GM19239 (cell line): Measurements from ENCODE around the gene PRSS57.

Experiments
- DNase-seq: peaks from one replicate; pipeline ENCODE4 v3.0.0; 2011; ENCODE audit warnings: low spot score; ENCODE audit not compliant: insufficient read length
- FAIRE-seq: peaks from 2 replicates; lab custom pipeline; 2011; peaks lifted over from hg19 to GRCh38; lab: Jason Lieb, UNC

PRSS57 gene

GRCh38 chr19:640161-640558 is 55.1 kb downstream of the PRSS57 start:
- DNase-seq (no peak), FAIRE-seq (no peak)

DNA sequence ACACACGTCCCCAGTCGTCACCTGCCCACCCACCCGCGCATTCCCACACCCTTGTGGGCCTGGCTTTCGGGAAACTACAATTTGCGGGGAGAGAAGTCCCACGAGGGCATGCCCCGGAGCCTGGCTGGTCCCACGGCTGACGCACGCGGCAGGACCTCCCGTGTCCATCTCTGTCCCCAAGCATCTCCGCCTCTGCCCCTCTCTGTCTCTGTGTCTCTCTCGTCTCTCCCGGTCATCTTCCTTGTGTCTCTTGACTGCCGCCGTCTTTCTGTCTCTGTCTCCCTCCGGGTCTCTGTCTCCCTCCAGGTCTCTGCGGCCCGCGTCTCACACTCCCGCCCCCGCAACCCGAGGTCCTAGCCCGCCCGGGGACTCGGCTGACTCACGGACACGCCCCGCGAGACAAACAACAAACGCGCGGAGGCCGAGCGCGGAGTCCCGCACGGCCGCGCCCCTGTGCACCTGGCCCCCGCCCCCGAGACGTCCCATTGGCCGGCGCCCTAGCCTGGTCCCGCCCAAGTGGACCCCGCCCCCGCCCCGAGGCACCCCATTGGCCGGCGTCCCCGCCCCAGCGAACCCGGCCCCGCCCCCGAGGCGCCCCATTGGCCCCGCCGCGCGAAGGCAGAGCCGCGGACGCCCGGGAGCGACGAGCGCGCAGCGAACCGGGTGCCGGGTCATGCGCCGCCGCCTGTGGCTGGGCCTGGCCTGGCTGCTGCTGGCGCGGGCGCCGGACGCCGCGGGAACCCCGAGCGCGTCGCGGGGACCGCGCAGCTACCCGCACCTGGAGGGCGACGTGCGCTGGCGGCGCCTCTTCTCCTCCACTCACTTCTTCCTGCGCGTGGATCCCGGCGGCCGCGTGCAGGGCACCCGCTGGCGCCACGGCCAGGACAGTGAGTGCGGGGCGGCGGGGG is 55.7 kb downstream of the PRSS57 start, which contains the start of gene FGF22:
Gene FGF22, plus strand, starts transcription at position 627 of the 908 bp plus-strand sequence. Its CDS starts 47 bp downstream, at position 674.
- peak; percentile 99 for DNase-seq
- peak; percentile 77 for FAIRE-seq

DNA sequence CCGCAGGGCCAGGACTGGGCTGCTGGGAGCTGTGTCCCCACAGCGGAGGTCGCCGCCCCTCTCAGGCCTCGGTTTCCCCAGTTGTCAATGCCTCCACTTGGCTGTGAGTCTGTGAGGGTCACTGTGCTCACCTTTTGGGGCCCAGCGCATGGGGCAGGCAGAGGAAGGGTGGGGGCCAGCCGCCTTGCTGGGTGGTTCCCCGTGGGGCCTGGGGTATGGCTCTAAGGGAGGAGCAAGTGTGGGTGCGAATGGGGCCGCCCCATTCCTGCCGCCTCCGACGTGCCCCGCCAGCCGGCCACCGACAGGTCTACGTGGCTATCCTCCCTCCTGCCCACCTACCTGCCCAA is 56.4 kb downstream of the PRSS57 start:
- no peak for FAIRE-seq
- no peak for DNase-seq
